OCI-LY1 (cell line): ENCODE data around the gene CCND1.

Experiments
- H2AFZ ChIP-seq: fragments of 200-600 bp; sonication (generic), shearing (Covaris generic); 2 replicates; pipeline ENCODE4 v1.6.0; 2014; ENCODE audit warnings: antibody characterized with exemption, mild to moderate bottlenecking, low read length
- H3F3A ChIP-seq: fragments of 200-600 bp; sonication (generic), shearing (Covaris generic); 2 replicates; pipeline ENCODE4 v1.6.0; 2014; ENCODE audit warnings: mild to moderate bottlenecking, antibody characterized with exemption, low read length, moderate library complexity; ENCODE audit not compliant: insufficient read depth
- H3K27ac ChIP-seq: fragments of 200-600 bp; sonication (generic); 2 replicates; pipeline ENCODE4 v1.5.1; 2014; ENCODE audit warnings: low read length, mixed run types, mild to moderate bottlenecking, low read depth; ENCODE audit not compliant: poor library complexity, severe bottlenecking
- H3K27me3 ChIP-seq: fragments of 200-600 bp; sonication (generic); 2 replicates; pipeline ENCODE4 v1.6.0; 2014; ENCODE audit warnings: antibody characterized with exemption, mild to moderate bottlenecking, low read length, moderate library complexity; ENCODE audit not compliant: insufficient read depth
- H3K36me3 ChIP-seq: fragments of 200-600 bp; sonication (generic); 2 replicates; pipeline ENCODE4 v1.6.1; 2014; ENCODE audit warnings: mild to moderate bottlenecking, antibody characterized with exemption, low read length, moderate library complexity, mixed read lengths; ENCODE audit not compliant: insufficient read depth
- H3K4me1 ChIP-seq: fragments of 200-600 bp; sonication (generic); 2 replicates; pipeline ENCODE4 v1.5.1; 2014; ENCODE audit warnings: mild to moderate bottlenecking, low read length, moderate library complexity; ENCODE audit not compliant: insufficient read depth, severe bottlenecking
- H3K4me2 ChIP-seq: fragments of 200-600 bp; sonication (generic), shearing (Covaris generic); 2 replicates; pipeline ENCODE4 v1.6.1; 2014; ENCODE audit warnings: low read length
- H3K4me3 ChIP-seq: fragments of 200-600 bp; sonication (generic); 2 replicates; pipeline ENCODE4 v1.5.1; 2014; ENCODE audit warnings: low read length, low read depth, mild to moderate bottlenecking, mixed read lengths; ENCODE audit not compliant: poor library complexity, severe bottlenecking
- H3K79me2 ChIP-seq: fragments of 200-600 bp; shearing (Covaris generic); 2 replicates; pipeline ENCODE4 v1.6.1; 2016; ENCODE audit warnings: mixed run types, low read length, mixed read lengths; ENCODE audit not compliant: insufficient read depth
- H3K9ac ChIP-seq: fragments of 200-600 bp; sonication (generic), shearing (Covaris generic); 2 replicates; pipeline ENCODE4 v1.6.1; 2014; ENCODE audit warnings: mild to moderate bottlenecking, low read length, mixed read lengths
- H3K9me2 ChIP-seq: fragments of 200-600 bp; sonication (generic), shearing (Covaris generic); 2 replicates; pipeline ENCODE4 v1.6.1; 2014; ENCODE audit warnings: low read depth, mild to moderate bottlenecking, low read length, mixed read lengths
- H3K9me3 ChIP-seq: fragments of 200-600 bp; shearing (Covaris generic); 2 replicates; pipeline ENCODE4 v1.6.1; 2014; ENCODE audit warnings: low read length, mixed read lengths
- H4K20me1 ChIP-seq: fragments of 200-600 bp; sonication (generic), shearing (Covaris generic); 2 replicates; pipeline ENCODE4 v1.6.0; 2016; ENCODE audit warnings: mild to moderate bottlenecking, low read length; ENCODE audit not compliant: insufficient read depth
- EZH2 ChIP-seq: fragments of 200-600 bp; sonication (generic), shearing (Covaris generic); IDR thresholded peaks from 2 replicates; pipeline ENCODE4 v1.8.0; 2017; ENCODE audit warnings: borderline replicate concordance, mixed run types, mild to moderate bottlenecking, antibody characterized with exemption, low read length, moderate library complexity, mixed read lengths
- TF ChIP-seq, protein P1 (sequence below): fragments of 200-600 bp; sonication (generic), shearing (Covaris generic); IDR thresholded peaks from 2 replicates; pipeline ENCODE4 v1.5.1; 2017; ENCODE audit warnings: mild to moderate bottlenecking, antibody characterized with exemption, low read length, moderate library complexity, mixed read lengths

CCND1 gene

DNA sequence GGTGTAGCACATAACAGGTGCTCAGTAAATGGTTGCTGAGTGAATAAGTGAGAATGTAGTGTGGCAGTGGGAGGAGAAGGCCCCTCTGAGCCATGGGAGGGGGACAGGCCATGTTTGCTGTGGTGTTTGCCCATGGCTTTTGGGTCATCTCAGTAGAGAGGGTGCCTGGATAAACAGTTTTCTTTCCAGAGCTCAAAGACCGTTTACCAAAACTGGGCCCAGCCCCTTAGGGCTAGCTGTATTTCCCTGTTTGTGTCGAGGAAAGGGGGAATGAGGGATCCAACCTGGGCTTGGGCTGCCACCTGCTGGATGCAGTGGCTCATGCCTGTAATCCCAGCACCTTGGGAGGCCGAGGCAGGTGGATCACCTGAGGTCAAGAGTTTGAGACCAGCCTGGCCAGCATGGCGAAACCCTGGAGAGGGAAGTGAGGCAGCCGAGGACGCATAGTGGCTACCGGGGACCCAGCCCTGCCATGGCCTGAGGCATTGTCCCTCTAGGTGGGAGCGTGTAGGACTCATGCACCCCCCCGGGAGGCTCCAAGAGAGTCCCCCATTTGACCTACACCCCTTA is 42.9 kb downstream of the CCND1 start:
- Histone ChIP-seq H3K4me3 (no peak overlapping the region), H3K36me3 (no peaks in the 10 kb centered on the region)

DNA sequence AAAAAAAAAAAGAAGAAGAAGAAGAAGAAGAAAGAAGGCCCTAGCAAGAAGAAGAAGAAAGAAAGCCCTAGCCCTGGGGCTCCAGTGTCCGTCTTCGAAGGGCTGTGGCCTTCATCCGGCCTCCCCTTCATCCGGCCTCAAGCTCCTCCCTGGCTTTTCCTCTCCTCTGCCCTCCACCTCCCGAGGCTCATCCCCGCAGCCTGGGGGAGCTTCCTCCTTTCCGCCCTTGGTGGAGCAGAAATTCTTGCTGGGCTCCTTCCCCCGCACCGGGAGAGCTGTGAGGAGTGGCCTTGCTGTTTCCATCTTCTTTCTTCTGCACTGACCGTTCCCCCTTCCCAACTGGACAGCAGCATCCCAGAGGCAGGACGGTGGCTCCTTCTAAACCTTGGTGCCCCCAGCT is 43.7 kb downstream of the CCND1 start:
- no peaks in the 10 kb centered on the region for H3K79me2 ChIP-seq
- no peaks in the 10 kb centered on the region for H3K27me3 ChIP-seq
- TF ChIP-seq, protein P1, sequence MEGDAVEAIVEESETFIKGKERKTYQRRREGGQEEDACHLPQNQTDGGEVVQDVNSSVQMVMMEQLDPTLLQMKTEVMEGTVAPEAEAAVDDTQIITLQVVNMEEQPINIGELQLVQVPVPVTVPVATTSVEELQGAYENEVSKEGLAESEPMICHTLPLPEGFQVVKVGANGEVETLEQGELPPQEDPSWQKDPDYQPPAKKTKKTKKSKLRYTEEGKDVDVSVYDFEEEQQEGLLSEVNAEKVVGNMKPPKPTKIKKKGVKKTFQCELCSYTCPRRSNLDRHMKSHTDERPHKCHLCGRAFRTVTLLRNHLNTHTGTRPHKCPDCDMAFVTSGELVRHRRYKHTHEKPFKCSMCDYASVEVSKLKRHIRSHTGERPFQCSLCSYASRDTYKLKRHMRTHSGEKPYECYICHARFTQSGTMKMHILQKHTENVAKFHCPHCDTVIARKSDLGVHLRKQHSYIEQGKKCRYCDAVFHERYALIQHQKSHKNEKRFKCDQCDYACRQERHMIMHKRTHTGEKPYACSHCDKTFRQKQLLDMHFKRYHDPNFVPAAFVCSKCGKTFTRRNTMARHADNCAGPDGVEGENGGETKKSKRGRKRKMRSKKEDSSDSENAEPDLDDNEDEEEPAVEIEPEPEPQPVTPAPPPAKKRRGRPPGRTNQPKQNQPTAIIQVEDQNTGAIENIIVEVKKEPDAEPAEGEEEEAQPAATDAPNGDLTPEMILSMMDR: no peak
- no peaks in the 10 kb centered on the region for H3K36me3 ChIP-seq
- no peak overlapping the region for H3K9ac ChIP-seq
- no peaks in the 10 kb centered on the region for H3K4me1 ChIP-seq
- no peak overlapping the region for H2AFZ ChIP-seq
- H3K9me3 ChIP-seq: no peaks in the 10 kb centered on the region
- H4K20me1 ChIP-seq: no peaks in the 10 kb centered on the region
- H3K9me2 ChIP-seq: no peaks in the 10 kb centered on the region
- no peak overlapping the region for H3K4me3 ChIP-seq
- no peak overlapping the region for H3K4me2 ChIP-seq
- H3F3A ChIP-seq: no peaks in the 10 kb centered on the region
- no peak overlapping the region for H3K27ac ChIP-seq

More for the DNA sequence above, 42.9 kb downstream of the CCND1 start:
- TF ChIP-seq, protein P1: no peak
- TF ChIP-seq EZH2: no peak
- Histone ChIP-seq H3K27ac (no peak overlapping the region), H3K79me2 (no peaks in the 10 kb centered on the region), H3K9me3 (no peaks in the 10 kb centered on the region), H4K20me1 (no peaks in the 10 kb centered on the region), H3K9ac (no peak overlapping the region), H3K4me2 (no peak overlapping the region), H2AFZ (no peak overlapping the region), H3K4me1 (no peaks in the 10 kb centered on the region), H3K9me2 (no peaks in the 10 kb centered on the region), H3F3A (no peaks in the 10 kb centered on the region), H3K27me3 (no peaks in the 10 kb centered on the region)

DNA sequence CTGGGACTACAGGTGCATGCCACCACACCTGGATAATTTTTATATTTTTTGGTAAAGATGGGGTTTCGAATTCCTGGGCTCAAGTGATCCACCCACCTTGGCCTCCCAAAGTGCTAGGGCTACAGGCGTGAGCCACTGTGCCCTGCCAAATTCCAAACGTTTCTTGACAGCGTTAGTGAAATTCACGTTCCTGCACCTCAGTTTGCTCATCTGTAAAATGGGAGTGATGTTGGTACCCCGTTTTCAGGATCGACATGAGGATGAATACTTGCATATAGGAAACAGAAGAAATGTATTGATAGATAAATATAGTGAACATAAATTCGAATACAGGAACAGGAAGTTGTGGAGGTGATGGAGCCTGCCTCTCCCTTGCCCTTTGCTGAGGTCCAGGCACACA is 44.4 kb downstream of the CCND1 start:
- Histone ChIP-seq H3K36me3 (no peaks in the 10 kb centered on the region), H3K27me3 (no peaks in the 10 kb centered on the region), H2AFZ (no peak overlapping the region), H3K9me2 (no peaks in the 10 kb centered on the region), H4K20me1 (no peaks in the 10 kb centered on the region), H3K79me2 (no peaks in the 10 kb centered on the region), H3F3A (no peaks in the 10 kb centered on the region), H3K4me1 (no peaks in the 10 kb centered on the region), H3K4me3 (no peak overlapping the region), H3K27ac (no peak overlapping the region), H3K4me2 (no peak overlapping the region), H3K9me3 (no peaks in the 10 kb centered on the region), H3K9ac (no peak overlapping the region)
- TF ChIP-seq EZH2: no peak
- TF ChIP-seq, protein P1: no peak
